ENCODE data around the gene FES.
"Not testable (repeated sequence)": the region's sequence is repeated elsewhere in the genome, so short reads cannot be mapped to it uniquely, and the experiment has no call there.

FES gene

GRCh38 chr15:90924375-90924774 lies 40.1 kb downstream of the FES start:
- Mint-ChIP-seq H3K27ac (peak overlapping the region; percentile 20), H3K27me3 (no peaks in the 10 kb centered on the region), H3K9me3 (no peaks in the 10 kb centered on the region), H3K36me3 (peaks cover 13 to 29% of the 10 kb centered on the region in 2 donors), H3K4me3 (no peak overlapping the region), H3K4me1 (peaks cover 5 to 26% of the 10 kb centered on the region in 2 donors)
- DNase-seq (no peak), ATAC-seq (replicated peaks) (peak; percentile 71 to 92)

GRCh38 chr15:90926766-90927165 lies 42.5 kb downstream of the FES start:
- H3K4me1 Mint-ChIP-seq = peaks cover 18 to 38% of the 10 kb centered on the region in 2 donors
- not testable (repeated sequence) for H3K4me3 Mint-ChIP-seq; H3K9me3 Mint-ChIP-seq; H3K36me3 Mint-ChIP-seq; ATAC-seq (replicated peaks); H3K27me3 Mint-ChIP-seq; DNase-seq; H3K27ac Mint-ChIP-seq

- not testable (repeated sequence) for ATAC-seq (replicated peaks); H3K27ac Mint-ChIP-seq; H3K36me3 Mint-ChIP-seq; H3K9me3 Mint-ChIP-seq; H3K27me3 Mint-ChIP-seq; DNase-seq
- Mint-ChIP-seq H3K4me3 (peak overlapping the region; percentile 3 to 25), H3K4me1 (peaks cover 20 to 44% of the 10 kb centered on the region in 2 donors)
Observed at GRCh38 chr15:90928106-90928505, 43.8 kb downstream of the FES start.

GRCh38 chr15:90929246-90930019 lies 45.1 kb downstream of the FES start:
- peak overlapping the region; percentile 98 for H3K27ac Mint-ChIP-seq
- DNase-seq (no peak), ATAC-seq (replicated peaks) (peak in 1 of 2 donors; percentile 1)
- no peaks in the 10 kb centered on the region for H3K27me3 Mint-ChIP-seq
- H3K9me3 Mint-ChIP-seq = no peaks in the 10 kb centered on the region
- peaks cover 22 to 41% of the 10 kb centered on the region in 2 donors for H3K4me1 Mint-ChIP-seq
- peak overlapping the region; percentile 96 to 98 for H3K4me3 Mint-ChIP-seq
- H3K36me3 Mint-ChIP-seq = peaks cover 0 to 3% of the 10 kb centered on the region in 2 donors

GRCh38 chr15:90930861-90931574 lies 46.7 kb downstream of the FES start:
- DNase-seq (no peak), ATAC-seq (replicated peaks) (no peak)
- Mint-ChIP-seq H3K9me3 (no peaks in the 10 kb centered on the region), H3K4me3 (peak overlapping the region; percentile 96 to 98), H3K36me3 (peaks cover under 1 to 2% of the 10 kb centered on the region in 2 donors), H3K4me1 (peaks cover 29 to 54% of the 10 kb centered on the region in 2 donors), H3K27ac (peak overlapping the region; percentile 98), H3K27me3 (no peaks in the 10 kb centered on the region)

- H3K27me3 Mint-ChIP-seq = no peaks in the 10 kb centered on the region
- H3K4me3 Mint-ChIP-seq = peak overlapping the region; percentile 96 to 98
- H3K4me1 Mint-ChIP-seq = peaks cover 33 to 59% of the 10 kb centered on the region in 2 donors
- DNase-seq = no peak
- peaks cover 6% of the 10 kb centered on the region in 2 donors for H3K36me3 Mint-ChIP-seq
- no peaks in the 10 kb centered on the region for H3K9me3 Mint-ChIP-seq
- peak overlapping the region; percentile 98 for H3K27ac Mint-ChIP-seq
- ATAC-seq (replicated peaks) = no peak
Observed at GRCh38 chr15:90931575-90931827, 47.2 kb downstream of the FES start.

GRCh38 chr15:90931828-90932659 lies 47.7 kb downstream of the FES start, which contains the start of gene HDDC3:
Gene HDDC3, minus strand, starts transcription at chr15:90932549. Its CDS starts 9 bp downstream, at chr15:90932540.
- DNase-seq = peak; percentile 85
- H3K27me3 Mint-ChIP-seq = no peaks in the 10 kb centered on the region

GRCh38 chr15:90932660-90932991 lies 48.3 kb downstream of the FES start:
- ATAC-seq (replicated peaks) (no peak), DNase-seq (no peak)
- Mint-ChIP-seq H3K4me3 (peak overlapping the region; percentile 96 to 98), H3K27me3 (no peaks in the 10 kb centered on the region), H3K9me3 (no peaks in the 10 kb centered on the region), H3K4me1 (peaks cover 35 to 66% of the 10 kb centered on the region in 2 donors), H3K36me3 (peaks cover 6 to 7% of the 10 kb centered on the region in 2 donors), H3K27ac (peak overlapping the region; percentile 98)

More at GRCh38 chr15:90931828-90932659, 47.7 kb downstream of the FES start, which contains the start of gene HDDC3:
- peak; percentile 65 for ATAC-seq (replicated peaks)
- H3K9me3 Mint-ChIP-seq = no peaks in the 10 kb centered on the region
- H3K4me3 Mint-ChIP-seq = peak within 1 kb of the TSS; percentile 96 to 98
- H3K4me1 Mint-ChIP-seq = peaks cover 35 to 65% of the 10 kb centered on the region in 2 donors
- peak within 1 kb of the TSS; percentile 98 for H3K27ac Mint-ChIP-seq
- peaks cover 6 to 7% of the 10 kb centered on the region in 2 donors for H3K36me3 Mint-ChIP-seq

GRCh38 chr15:90933301-90933700 lies 49.0 kb downstream of the FES start:
- Mint-ChIP-seq H3K27me3 (no peaks in the 10 kb centered on the region), H3K4me3 (no peak overlapping the region), H3K27ac (no peak overlapping the region), H3K9me3 (no peaks in the 10 kb centered on the region), H3K36me3 (peaks cover 6 to 9% of the 10 kb centered on the region in 2 donors), H3K4me1 (peaks cover 35 to 63% of the 10 kb centered on the region in 2 donors)
- DNase-seq (no peak), ATAC-seq (replicated peaks) (no peak)

- H3K27me3 Mint-ChIP-seq = no peaks in the 10 kb centered on the region
- DNase-seq (peak; percentile 83), ATAC-seq (replicated peaks) (peak; percentile 46 to 48)
- peaks cover 35 to 59% of the 10 kb centered on the region in 2 donors for H3K4me1 Mint-ChIP-seq
- no peaks in the 10 kb centered on the region for H3K9me3 Mint-ChIP-seq
- H3K4me3 Mint-ChIP-seq = peak overlapping the region; percentile 97 to 98
- H3K36me3 Mint-ChIP-seq = peaks cover 9 to 11% of the 10 kb centered on the region in 2 donors
- peak overlapping the region; percentile 84 for H3K27ac Mint-ChIP-seq
Observed at GRCh38 chr15:90934256-90934948, 50.1 kb downstream of the FES start.

- ATAC-seq (replicated peaks) = peak; percentile 74 to 79
- peak; percentile 88 for DNase-seq
- Mint-ChIP-seq H3K36me3 (peaks cover 17 to 18% of the 10 kb centered on the region in 2 donors), H3K9me3 (no peaks in the 10 kb centered on the region), H3K4me3 (peak within 1 kb of the TSS; percentile 97 to 98), H3K27me3 (no peaks in the 10 kb centered on the region), H3K4me1 (peaks cover 35 to 59% of the 10 kb centered on the region in 2 donors), H3K27ac (peak within 1 kb of the TSS; percentile 95)
Observed at GRCh38 chr15:90934949-90935751, 50.8 kb downstream of the FES start, which contains the start of gene UNC45A. Gene UNC45A, plus strand, starts transcription at chr15:90935285. Its CDS starts 40 bp downstream, at chr15:90935325.

GRCh38 chr15:90936823-90937222 lies 52.5 kb downstream of the FES start:
- peaks cover 26 to 29% of the 10 kb centered on the region in 2 donors for H3K36me3 Mint-ChIP-seq
- no peak for ATAC-seq (replicated peaks)
- no peaks in the 10 kb centered on the region for H3K27me3 Mint-ChIP-seq
- H3K27ac Mint-ChIP-seq = no peak overlapping the region
- H3K9me3 Mint-ChIP-seq = no peaks in the 10 kb centered on the region
- H3K4me1 Mint-ChIP-seq = peaks cover 22 to 46% of the 10 kb centered on the region in 2 donors
- DNase-seq = no peak
- peak overlapping the region in 1 of 2 donors; percentile 97 for H3K4me3 Mint-ChIP-seq

- Mint-ChIP-seq H3K9me3 (no peaks in the 10 kb centered on the region), H3K36me3 (peaks cover 33 to 38% of the 10 kb centered on the region in 2 donors)
- DNase-seq = no peak
Observed at GRCh38 chr15:90938261-90938660, 54.0 kb downstream of the FES start.

More at GRCh38 chr15:90938261-90938660, 54.0 kb downstream of the FES start:
- Mint-ChIP-seq H3K27me3 (no peaks in the 10 kb centered on the region), H3K4me1 (peaks cover 19 to 35% of the 10 kb centered on the region in 2 donors), H3K4me3 (no peak overlapping the region), H3K27ac (no peak overlapping the region)
- ATAC-seq (replicated peaks) = no peak
